GM19467 (cell line): ENCODE measurements around the gene CDC14B.
"Not testable (repeated sequence)": the region's sequence is repeated elsewhere in the genome, so short reads cannot be mapped to it uniquely, and the experiment has no call there.

Experiments used
- ATAC-seq: cut with Tn5 transposase; IDR thresholded peaks from one replicate; pipeline ENCODE4 v1.9.1; 2021; ENCODE audit warnings: mild to moderate bottlenecking, moderate library complexity; ENCODE audit not compliant: unreplicated experiment

The CDC14B gene

GRCh38 chr9:96587338-96588315 lies 32.0 kb downstream of the CDC14B start:
- ATAC-seq: no peak

- ATAC-seq: no peak
Observed at GRCh38 chr9:96585426-96585825, 34.2 kb downstream of the CDC14B start.

GRCh38 chr9:96582199-96582598 lies 37.4 kb downstream of the CDC14B start:
- not testable (repeated sequence) for ATAC-seq

GRCh38 chr9:96581786-96582185 lies 37.9 kb downstream of the CDC14B start:
- ATAC-seq: no peak

- no peak for ATAC-seq
Observed at GRCh38 chr9:96581301-96581700, 38.3 kb downstream of the CDC14B start.

GRCh38 chr9:96574931-96575351 lies 44.7 kb downstream of the CDC14B start:
- no peak for ATAC-seq

- ATAC-seq: no peak
Observed at GRCh38 chr9:96574455-96574854, 45.2 kb downstream of the CDC14B start.

- peak; percentile 30 for ATAC-seq
Observed at GRCh38 chr9:96567203-96567700, 52.4 kb downstream of the CDC14B start.

GRCh38 chr9:96566498-96567202 lies 53.0 kb downstream of the CDC14B start:
- peak; percentile 82 for ATAC-seq

GRCh38 chr9:96565671-96566497 lies 53.8 kb downstream of the CDC14B start:
- no peak for ATAC-seq

- no peak for ATAC-seq
Observed at GRCh38 chr9:96564217-96564616, 55.4 kb downstream of the CDC14B start.

- ATAC-seq: no peak
Observed at GRCh38 chr9:96559339-96559943, 60.2 kb downstream of the CDC14B start.

GRCh38 chr9:96557921-96558320 lies 61.7 kb downstream of the CDC14B start:
- ATAC-seq: no peak

GRCh38 chr9:96556701-96557461 lies 62.8 kb downstream of the CDC14B start:
- ATAC-seq: no peak

GRCh38 chr9:96555567-96556386 lies 63.9 kb downstream of the CDC14B start:
- no peak for ATAC-seq

- ATAC-seq: no peak
Observed at GRCh38 chr9:96554801-96555566, 64.7 kb downstream of the CDC14B start.

GRCh38 chr9:96554326-96554725 lies 65.3 kb downstream of the CDC14B start:
- ATAC-seq: no peak

GRCh38 chr9:96553070-96553469 lies 66.6 kb downstream of the CDC14B start:
- ATAC-seq: no peak
